GM12864 (cell line): ENCODE measurements around the gene LPA.
"Not testable (repeated sequence)": the region's sequence is repeated elsewhere in the genome, so short reads cannot be mapped to it uniquely, and the experiment has no call there.

ENCODE experiments used
- DNase-seq: peaks from one replicate; pipeline ENCODE4 v3.0.0-alpha.2; 2011; ENCODE audit warnings: low read depth
- H3K4me3 ChIP-seq: 2 replicates; pipeline ENCODE4 v1.5.1; 2011; ENCODE audit warnings: mild to moderate bottlenecking, low read depth, low read length, control low read depth
- CTCF ChIP-seq: IDR thresholded peaks from 2 replicates; pipeline ENCODE4 v1.5.1; 2011; ENCODE audit warnings: low read depth, mild to moderate bottlenecking, moderate library complexity, low read length, control low read depth, inconsistent platforms; ENCODE audit errors: missing control alignments

LPA gene

DNA sequence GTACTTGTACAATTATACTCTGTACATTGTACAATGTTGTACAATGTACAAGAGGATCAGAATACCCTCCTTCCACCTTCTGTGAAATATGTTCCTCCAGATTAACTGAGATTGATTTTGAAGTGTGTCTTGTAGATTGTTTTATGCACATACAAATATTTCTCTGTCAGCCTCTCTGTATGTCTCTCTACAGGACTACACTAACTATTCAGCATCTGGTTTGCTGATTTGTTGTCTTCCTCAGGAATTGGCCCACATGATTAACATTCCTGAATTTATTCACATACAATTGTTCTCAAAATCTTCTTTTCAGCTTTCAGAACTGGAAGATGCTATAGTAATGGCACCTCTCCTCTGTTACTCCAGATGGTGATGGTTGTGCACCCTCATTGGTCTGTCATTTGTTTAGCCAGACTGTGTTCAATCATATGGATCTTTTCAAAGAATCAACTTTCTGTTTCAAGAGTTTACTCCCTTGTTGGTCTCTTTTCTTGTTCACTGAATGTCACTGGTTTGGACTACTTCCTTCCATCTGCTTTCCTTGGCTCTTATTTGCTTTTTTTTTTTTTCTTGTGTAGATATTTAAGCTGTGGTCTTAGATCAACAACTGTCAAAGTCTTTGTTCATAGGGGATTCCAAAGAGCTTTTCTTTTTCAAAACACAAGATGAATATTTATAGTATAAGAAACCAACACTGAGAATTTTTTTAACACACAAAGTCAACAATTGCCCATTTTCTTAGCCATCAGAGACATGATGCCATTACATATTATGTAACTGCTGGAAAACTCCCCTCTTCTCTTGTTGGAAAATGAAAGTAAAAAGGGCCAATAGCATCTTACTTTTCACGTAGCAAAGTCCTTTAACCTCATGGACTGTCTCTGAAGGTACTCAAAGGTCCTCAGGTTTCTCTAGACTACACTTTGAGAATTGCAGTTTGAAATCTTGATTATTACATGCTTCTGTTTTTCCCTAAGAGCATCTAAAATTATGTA is 67.9 kb downstream of the LPA start:
- no peak for TF ChIP-seq CTCF
- H3K4me3 ChIP-seq = no peak overlapping the region
- DNase-seq = no peak

- H3K4me3 ChIP-seq, DNase-seq: not testable (repeated sequence)
Observed at GRCh38 chr6:160595297-160595696, 68.8 kb downstream of the LPA start.

DNA sequence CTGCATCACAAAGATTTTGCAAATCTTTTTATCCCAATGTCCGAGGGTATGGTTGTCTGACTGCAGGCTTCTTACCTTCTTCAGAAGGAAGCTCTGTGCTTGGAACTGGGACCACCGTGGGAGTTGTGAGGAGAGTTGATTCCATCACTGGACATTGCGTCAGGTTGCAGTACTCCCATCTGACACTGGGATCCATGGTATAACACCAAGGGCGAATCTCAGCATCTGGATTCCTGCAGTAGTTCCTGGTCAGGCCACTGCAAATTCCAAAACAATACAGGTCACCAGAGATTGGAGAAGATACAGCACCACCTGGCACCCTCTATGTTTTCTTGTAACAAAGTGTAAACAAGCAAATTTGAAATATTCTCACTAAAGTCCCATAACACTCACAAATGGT is 77.7 kb downstream of the LPA start:
- DNase-seq = no peak
- no peak overlapping the region for H3K4me3 ChIP-seq
- no peak for TF ChIP-seq CTCF

- no peak overlapping the region for H3K4me3 ChIP-seq
- TF ChIP-seq CTCF = no peak
- no peak for DNase-seq
Observed at GRCh38 chr6:160583794-160584193, 80.3 kb downstream of the LPA start.

DNA sequence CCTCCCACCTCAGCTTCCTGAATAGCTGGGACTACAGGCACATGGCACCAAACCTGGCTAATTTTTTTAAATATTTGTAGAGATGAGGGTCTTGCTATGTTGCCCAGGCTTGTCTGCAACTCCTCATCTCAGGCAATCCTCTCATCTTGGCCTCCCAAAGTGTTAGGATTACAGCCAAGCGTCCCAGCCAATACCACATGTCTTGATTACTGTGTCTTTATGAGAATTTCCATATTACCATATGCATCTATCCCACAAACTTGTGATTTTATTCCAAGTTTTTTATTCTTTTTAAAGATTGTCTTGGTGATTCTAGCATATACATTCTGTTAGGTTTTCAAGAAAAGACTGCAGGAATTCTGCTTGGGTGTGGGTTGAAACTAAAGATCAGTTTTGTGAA is 82.7 kb downstream of the LPA start:
- no peak for TF ChIP-seq CTCF
- H3K4me3 ChIP-seq = no peak overlapping the region
- no peak for DNase-seq

DNA sequence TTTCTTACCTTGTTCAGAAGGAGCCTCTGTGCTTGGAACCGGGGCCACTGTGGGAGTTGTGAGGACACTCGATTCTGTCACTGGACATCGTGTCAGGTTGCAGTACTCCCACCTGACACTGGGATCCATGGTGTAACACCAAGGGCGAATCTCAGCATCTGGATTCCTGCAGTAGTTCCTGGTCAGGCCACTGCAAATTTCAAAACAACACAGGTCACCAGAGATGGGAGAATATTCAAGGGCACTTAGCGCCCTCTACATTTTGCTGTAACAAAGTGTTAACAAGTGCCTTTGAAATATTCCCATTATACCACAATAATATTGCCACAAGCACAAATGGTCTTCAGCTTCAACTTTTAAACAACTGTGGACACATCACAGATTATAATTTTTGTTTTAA is 85.6 kb downstream of the LPA start:
- H3K4me3 ChIP-seq, DNase-seq: not testable (repeated sequence)
- TF ChIP-seq CTCF = peak; percentile 0

DNA sequence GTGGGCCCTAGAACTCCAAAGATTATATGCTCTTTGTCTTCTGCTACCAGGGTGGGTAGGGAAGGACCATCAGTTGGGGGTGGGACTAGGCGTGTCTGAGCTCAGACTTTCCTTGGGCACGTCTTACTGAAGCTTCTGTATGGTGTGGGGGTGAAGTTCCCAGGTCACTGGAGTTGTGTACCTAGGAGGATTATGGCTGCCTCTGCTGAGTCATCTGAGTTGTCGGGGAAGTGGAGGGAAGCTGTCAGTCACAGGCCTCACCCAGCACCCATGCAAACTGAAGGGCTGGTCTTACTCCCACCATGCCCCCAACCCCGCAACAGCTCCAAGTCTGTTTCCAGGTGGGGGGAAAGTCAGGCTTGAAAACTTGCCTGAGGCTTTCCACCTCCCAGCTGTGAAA is 90.1 kb downstream of the LPA start:
- no peak for DNase-seq

DNA sequence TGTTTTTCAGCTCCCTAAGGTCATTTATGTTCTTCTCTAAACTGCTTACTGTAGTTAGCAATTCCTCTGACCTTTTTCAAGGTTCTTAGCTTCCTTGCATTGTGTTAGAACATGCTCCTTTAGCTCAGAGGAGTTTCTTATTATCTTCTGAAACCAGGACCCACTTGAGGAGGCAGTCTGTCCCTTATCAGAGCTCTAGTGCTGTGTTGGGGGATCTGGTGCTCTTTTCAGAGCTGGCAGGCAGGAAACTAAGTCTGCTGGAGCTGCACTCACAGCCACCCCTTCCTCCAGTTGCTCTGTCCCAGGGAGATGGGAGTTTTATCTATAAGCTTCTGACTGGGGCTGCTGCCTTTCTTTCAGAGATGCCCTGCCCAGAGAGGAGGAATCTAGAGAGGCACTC is 92.9 kb downstream of the LPA start:
- DNase-seq, H3K4me3 ChIP-seq: not testable (repeated sequence)

More for the DNA sequence above, 90.1 kb downstream of the LPA start:
- TF ChIP-seq CTCF = no peak
- no peak overlapping the region for H3K4me3 ChIP-seq
